ENCODE results near the gene TEF.

TEF gene

GRCh38 chr22:41343717-41344116, 38.0 kb upstream of the TEF start:
- Histone ChIP-seq H3K27ac (no peak overlapping the region), H3K4me3 (no peak overlapping the region), H3K27me3 (no peaks in the 10 kb centered on the region), H3K4me1 (no peaks in the 10 kb centered on the region), H3K9me3 (no peaks in the 10 kb centered on the region), H3K36me3 (peaks cover 69 to 100% (median 100%) of the 10 kb centered on the region in 3 donors)
- TF ChIP-seq, protein P1, sequence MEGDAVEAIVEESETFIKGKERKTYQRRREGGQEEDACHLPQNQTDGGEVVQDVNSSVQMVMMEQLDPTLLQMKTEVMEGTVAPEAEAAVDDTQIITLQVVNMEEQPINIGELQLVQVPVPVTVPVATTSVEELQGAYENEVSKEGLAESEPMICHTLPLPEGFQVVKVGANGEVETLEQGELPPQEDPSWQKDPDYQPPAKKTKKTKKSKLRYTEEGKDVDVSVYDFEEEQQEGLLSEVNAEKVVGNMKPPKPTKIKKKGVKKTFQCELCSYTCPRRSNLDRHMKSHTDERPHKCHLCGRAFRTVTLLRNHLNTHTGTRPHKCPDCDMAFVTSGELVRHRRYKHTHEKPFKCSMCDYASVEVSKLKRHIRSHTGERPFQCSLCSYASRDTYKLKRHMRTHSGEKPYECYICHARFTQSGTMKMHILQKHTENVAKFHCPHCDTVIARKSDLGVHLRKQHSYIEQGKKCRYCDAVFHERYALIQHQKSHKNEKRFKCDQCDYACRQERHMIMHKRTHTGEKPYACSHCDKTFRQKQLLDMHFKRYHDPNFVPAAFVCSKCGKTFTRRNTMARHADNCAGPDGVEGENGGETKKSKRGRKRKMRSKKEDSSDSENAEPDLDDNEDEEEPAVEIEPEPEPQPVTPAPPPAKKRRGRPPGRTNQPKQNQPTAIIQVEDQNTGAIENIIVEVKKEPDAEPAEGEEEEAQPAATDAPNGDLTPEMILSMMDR (IDR thresholded peaks at IDR 0.05) = no peak
- no peak for DNase-seq
- intact Hi-C loops (cut with DNase I; ENCODE audit: low total_unique reads) = no loop called here

DNA sequence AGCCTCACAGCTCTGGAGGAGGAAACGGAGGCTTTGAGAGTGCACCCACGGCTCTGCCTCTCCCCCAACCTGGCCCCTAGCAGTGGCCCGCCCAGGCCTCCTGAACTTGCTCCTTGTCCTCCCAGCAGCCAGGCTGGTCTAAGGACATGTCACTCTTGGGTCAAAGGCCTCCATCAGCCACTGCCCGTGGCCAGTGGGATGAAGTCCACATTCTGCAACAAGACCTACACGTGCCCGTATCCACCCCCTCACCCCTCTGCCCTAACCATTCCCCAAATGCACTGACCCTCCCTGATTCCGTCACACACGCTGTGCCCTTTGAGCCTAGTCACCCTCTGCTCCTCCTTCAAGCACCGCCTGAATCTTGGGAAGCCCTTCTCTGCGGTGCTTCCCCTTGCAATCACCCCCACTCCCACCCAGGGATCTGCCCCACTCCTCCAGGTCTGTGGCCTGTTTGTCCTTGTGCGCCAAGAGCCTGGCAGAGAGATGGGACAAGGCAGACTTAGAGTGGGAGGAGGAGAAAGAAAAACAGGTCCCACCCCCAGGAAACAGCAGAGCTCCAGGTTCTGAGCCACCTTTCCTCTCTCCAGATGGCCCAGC, 37.5 kb upstream of the TEF start:
- no peaks in the 10 kb centered on the region for H3K27me3 ChIP-seq
- H3K4me1 ChIP-seq = no peaks in the 10 kb centered on the region
- no peaks in the 10 kb centered on the region for H3K9me3 ChIP-seq
- intact Hi-C loops (cut with DNase I; ENCODE audit: low total_unique reads) = no loop called here
- TF ChIP-seq, protein P1 (IDR thresholded peaks at IDR 0.05) = no peak
- H3K36me3 ChIP-seq = peaks cover 75 to 100% (median 100%) of the 10 kb centered on the region in 3 donors
- no peak overlapping the region for H3K27ac ChIP-seq
- no peak overlapping the region for H3K4me3 ChIP-seq
- no peak for DNase-seq

DNA sequence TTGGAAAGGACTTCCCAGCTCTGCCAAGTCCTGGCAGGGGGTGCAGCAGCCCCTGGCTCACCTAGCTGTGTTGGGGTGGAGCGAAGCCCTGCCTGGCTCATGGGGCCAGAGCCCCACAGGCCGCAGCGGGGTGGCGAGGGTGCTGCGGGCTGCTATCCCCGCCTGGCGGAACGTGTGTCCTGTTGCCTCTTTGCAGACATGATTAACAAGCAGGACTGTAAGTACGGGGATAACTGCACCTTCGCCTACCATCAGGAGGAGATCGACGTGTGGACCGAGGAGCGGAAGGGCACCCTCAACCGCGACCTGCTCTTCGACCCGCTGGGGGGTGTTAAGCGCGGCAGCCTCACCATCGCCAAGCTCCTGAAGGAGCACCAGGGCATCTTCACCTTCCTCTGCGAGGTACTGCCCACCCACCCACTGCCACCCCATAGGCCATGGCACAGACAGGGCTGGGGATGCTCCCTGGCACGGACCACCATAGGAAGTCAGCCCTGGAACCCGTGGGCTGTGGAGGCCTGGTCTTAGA, 35.9 kb upstream of the TEF start:
- H3K9me3 ChIP-seq = no peaks in the 10 kb centered on the region
- no peak overlapping the region for H3K4me3 ChIP-seq
- intact Hi-C loops (cut with DNase I; ENCODE audit: low total_unique reads) = no loop called here
- no peaks in the 10 kb centered on the region for H3K27me3 ChIP-seq
- TF ChIP-seq, protein P1 (IDR thresholded peaks at IDR 0.05) = no peak
- DNase-seq = no peak
- no peaks in the 10 kb centered on the region for H3K4me1 ChIP-seq
- H3K27ac ChIP-seq = no peak overlapping the region
- H3K36me3 ChIP-seq = peaks cover 73 to 100% (median 97%) of the 10 kb centered on the region in 3 donors

DNA sequence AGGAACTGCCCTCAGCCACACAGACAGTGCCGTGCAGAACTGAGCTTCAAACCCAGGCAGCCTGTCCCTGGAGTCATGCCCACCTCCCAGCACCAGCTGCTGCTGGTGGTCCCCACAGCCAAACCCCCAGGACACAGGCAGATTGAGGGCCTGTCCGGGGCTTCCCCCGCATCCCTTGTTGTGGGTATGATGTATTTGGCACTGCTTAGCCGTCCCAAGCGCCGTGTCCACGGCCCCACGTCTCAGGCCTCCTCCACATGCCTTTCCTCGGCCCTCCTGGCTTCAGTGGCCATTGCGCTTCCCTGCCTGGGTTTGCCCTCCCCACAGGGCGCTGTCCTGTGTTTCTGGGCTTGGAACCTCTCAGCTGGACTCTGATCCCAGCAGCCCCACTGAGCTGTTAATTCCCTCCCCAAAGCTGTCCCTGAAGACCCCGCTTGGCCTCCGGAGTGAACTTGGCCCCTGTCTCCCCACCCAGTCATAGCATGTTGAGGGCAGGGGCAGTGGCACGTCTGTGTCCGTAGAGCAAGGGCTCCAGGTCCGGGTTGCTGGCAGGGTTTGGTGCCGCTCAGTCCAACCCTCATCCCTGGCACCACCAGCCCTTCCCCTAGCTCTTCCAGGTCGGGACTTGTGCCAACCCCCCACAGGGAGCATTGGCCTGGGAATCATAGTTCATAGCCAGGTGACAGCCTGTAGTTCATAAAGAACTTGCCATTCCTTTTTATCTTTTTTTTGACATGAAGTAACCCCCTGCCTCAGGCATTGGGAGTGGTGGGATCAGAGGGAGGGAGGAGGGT, 34.5 kb upstream of the TEF start:
- intact Hi-C loops (cut with DNase I; ENCODE audit: low total_unique reads) = no loop called here
- Histone ChIP-seq H3K4me3 (no peak overlapping the region), H3K36me3 (peaks cover 71 to 100% (median 96%) of the 10 kb centered on the region in 3 donors), H3K27me3 (no peaks in the 10 kb centered on the region), H3K9me3 (no peaks in the 10 kb centered on the region), H3K4me1 (no peaks in the 10 kb centered on the region), H3K27ac (no peak overlapping the region)
- DNase-seq = no peak
- TF ChIP-seq, protein P1 (IDR thresholded peaks at IDR 0.05) = no peak

- H3K4me1 ChIP-seq = no peaks in the 10 kb centered on the region
- H3K9me3 ChIP-seq = no peaks in the 10 kb centered on the region
- no peaks in the 10 kb centered on the region for H3K27me3 ChIP-seq
- TF ChIP-seq, protein P1 (IDR thresholded peaks at IDR 0.05) = no peak
- no peak for DNase-seq
- no peak overlapping the region for H3K27ac ChIP-seq
- H3K36me3 ChIP-seq = peaks cover 74 to 100% (median 96%) of the 10 kb centered on the region in 3 donors
- intact Hi-C loops (cut with DNase I; ENCODE audit: low total_unique reads) = no loop called here
- no peak overlapping the region for H3K4me3 ChIP-seq
Measured at GRCh38 chr22:41348964-41349484, 32.7 kb upstream of the TEF start.

Measured in tibial artery (tissue), 4 donors.